H7 (cell line): ENCODE results near the gene URI1. TPM values are rescaled to one million over a fixed set of nuclear protein-coding genes. Genes with fewer than 3 reads are reported as not detected.
"Not testable (repeated sequence)": the region's sequence is repeated elsewhere in the genome, so short reads cannot be mapped to it uniquely, and the experiment has no call there.

Source experiments
- DNase-seq: peaks from one replicate; pipeline ENCODE4 v3.0.0; 2012
- H3K27me3 ChIP-seq: 2 replicates; pipeline ENCODE4 v1.6.0; 2011; ENCODE audit warnings: mild to moderate bottlenecking, low read length; ENCODE audit not compliant: control insufficient read depth, insufficient read depth
- H3K36me3 ChIP-seq: replicated peaks from 2 replicates; pipeline ENCODE4 v1.5.1; 2011; ENCODE audit warnings: low read length; ENCODE audit not compliant: control insufficient read depth, insufficient read depth
- H3K4me3 ChIP-seq: 2 replicates; pipeline ENCODE4 v1.5.1; 2011; ENCODE audit warnings: low read depth, mild to moderate bottlenecking, control low read depth, low read length, moderate library complexity; ENCODE audit not compliant: insufficient read depth
- total RNA-seq: library from RNA; depleted of rRNA; stranded (reverse); fragments of >200 nt; shearing (Covaris generic); gene quantifications from 2 replicates; pipeline ENCODE4 v1.2.3, GENCODE V29; 2014

The URI1 gene
- total RNA-seq, 1 experiment from 2014 or later, result 44.3 TPM

DNA sequence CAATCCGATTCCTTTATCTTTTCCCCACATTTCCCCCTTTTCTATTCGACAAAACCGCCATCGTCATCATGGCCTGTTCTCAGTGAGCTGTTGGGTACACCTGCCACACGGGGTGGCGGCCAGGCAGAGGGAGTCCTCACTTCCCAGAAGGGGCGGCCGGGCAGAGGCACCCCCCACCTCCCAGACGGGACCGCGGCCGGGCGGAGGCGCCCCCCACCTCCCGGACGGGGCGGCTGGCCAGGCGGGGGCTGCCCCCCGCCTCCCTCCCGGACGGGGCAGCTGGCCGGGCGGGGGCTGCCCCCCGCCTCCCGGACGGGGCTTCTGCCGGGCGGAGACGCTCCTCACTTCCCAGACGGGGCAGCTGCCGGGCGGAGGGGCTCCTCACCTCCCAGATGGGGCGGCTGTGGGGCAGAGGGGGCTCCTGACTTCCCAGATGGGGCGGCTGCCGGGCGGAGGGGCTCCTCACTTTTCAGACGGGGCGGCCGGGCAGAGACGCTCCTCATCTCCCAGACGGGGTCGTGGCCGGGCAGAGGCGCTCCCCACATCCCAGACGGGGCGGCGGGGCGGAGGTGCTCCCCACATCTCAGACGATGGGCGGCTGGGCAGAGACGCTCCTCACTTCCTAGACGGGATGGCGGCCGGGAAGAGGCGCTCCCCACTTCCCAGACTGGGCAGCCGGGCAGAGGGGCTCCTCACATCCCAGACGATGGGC, 6.9 kb downstream of the URI1 start:
- DNase-seq, H3K27me3 ChIP-seq, H3K4me3 ChIP-seq, H3K36me3 ChIP-seq: not testable (repeated sequence)

DNA sequence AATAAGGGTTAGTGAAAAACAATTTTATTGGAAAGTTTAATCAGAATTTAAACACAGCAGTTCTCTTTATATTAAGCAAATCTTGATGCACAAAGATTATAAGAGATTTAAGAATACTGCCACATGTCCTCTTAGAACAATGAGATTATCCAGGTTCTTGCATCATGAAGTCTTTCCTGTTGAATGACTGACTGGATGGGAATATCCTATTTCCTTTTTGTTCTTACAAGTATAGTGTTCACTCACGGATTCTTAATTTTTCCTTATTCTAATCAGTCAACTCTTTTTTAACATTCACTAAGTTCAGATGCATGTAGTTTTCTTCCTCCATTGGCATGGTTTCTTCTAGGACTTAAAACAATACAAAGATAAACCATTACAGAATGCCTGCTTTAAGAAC, 10.1 kb downstream of the URI1 start:
- Histone ChIP-seq H3K4me3 (no peak overlapping the region), H3K27me3 (no peaks in the 10 kb centered on the region), H3K36me3 (no peaks in the 10 kb centered on the region)
- no peak for DNase-seq

DNA sequence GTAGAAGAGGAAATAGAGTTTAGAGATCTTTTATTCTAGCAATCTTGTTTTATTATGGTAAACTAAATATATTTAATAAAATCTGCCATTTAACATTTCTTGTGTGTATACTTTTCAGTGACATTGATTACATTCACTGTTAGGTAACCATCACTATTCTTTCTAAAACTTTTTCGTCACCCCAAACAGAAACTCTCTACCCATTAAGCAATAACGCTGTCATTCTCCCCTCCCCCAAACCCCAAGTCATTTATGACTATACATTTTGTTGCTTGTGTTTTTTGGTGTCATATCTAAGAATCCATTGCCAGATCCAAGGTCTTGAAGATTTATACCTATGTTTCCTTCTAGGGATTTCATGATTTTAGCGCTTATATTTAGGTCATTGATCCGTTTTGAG, 10.6 kb downstream of the URI1 start:
- DNase-seq, result no peak
- Histone ChIP-seq H3K36me3 (no peaks in the 10 kb centered on the region), H3K4me3 (no peak overlapping the region), H3K27me3 (no peaks in the 10 kb centered on the region)

DNA sequence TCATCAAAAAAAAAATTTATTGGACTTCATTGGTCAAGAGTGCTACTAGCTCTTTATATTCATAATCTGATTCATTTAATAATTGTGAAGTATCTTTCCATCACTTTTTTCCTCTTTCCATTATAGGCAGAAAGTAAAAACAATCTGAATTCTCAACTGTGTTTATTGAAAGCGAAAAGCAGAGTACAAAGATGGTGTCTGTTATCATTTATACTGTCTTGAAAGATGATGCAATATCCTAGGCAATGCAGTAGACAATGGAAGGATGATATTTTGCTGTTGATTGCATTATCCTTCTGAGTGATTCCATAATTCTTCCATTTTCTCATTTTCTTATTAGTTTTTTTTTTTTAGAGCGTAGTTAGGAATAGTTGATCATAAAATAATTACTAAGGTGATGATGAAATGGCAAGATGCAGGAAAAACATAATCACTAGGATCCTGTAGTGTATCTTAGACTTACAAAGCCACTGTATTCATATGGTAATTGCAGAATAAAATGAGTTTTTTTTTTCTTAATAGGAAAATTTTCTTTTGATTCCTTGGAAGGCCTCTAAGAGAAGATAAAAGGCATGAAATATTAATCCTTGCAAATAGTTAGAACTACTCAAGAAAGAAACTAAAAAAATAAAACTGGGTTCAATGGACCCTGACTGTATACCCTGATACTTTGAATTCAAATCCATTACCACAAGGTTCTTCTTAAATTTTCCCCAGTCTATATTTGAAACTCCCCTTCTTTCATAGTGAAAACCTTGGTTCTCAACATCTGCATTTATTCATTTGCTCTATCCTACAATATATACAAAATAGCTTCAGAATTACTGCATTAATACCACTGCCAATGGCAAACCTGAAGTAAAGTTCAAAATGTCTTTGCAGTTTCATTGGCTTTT, 11.6 kb downstream of the URI1 start:
- no peaks in the 10 kb centered on the region for H3K27me3 ChIP-seq
- DNase-seq, result no peak
- no peak overlapping the region for H3K4me3 ChIP-seq
- no peaks in the 10 kb centered on the region for H3K36me3 ChIP-seq

DNA sequence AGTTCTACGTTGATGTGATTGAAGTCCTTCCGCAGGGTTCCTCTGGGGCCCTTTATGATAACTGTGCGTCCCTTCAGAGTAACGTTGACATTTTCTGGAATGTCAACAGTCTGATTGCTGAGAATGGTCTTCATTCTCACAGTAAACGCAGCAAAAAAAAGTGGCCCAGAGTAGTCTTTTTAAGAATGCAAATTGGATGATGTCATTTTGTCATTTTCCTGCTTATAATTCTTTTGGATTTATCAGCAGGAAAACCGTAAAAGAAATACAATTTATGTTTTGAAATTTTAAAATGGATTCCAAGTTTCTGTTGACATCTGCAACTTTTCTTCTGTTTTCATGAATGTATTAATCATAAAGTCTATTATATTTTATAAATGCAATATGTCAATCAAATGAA, 14.8 kb downstream of the URI1 start:
- Histone ChIP-seq H3K36me3 (no peaks in the 10 kb centered on the region), H3K4me3 (no peak overlapping the region), H3K27me3 (no peaks in the 10 kb centered on the region)
- DNase-seq, result no peak

DNA sequence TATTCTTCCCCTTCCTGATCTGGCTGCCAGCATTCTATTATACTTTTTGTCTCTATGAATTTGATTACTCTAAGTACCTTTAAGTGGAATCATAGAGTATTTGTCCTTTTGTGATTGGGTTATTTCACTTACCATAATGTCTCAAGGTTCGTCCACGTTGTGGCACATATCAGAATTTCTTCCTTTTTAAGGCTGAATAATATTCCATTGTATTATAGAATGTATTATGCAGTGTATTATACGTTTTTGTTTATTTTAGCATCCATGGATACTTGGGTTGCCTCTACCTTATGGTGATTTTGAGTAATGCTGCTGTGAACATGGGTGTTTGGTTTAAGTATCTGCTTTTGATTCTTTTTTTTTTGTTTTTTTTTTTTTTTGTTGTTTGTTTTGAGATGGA, 19.3 kb downstream of the URI1 start:
- DNase-seq, result no peak
- Histone ChIP-seq H3K4me3 (no peak overlapping the region), H3K27me3 (no peaks in the 10 kb centered on the region), H3K36me3 (no peaks in the 10 kb centered on the region)

DNA sequence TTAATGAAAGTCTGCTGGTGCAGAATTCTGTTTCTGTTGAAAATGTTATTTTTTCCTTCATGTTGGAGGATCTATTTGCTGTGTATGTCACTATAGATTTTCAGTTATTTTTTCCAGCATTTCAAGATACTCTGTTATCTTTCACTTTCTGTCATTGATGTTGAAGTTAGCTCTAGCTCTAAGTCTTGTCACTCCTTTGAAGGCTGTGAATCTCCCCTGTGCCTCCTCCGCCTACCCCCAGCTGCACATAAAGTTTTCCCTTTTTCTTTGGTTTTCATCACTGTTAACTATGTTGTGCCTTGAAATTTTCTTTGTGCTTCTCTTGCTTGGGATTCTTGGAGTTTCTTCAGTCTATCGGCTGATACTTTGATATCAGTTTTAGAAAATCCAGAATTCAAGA, 20.8 kb downstream of the URI1 start:
- Histone ChIP-seq H3K27me3 (no peaks in the 10 kb centered on the region), H3K36me3 (no peaks in the 10 kb centered on the region), H3K4me3 (no peak overlapping the region)
- no peak for DNase-seq

DNA sequence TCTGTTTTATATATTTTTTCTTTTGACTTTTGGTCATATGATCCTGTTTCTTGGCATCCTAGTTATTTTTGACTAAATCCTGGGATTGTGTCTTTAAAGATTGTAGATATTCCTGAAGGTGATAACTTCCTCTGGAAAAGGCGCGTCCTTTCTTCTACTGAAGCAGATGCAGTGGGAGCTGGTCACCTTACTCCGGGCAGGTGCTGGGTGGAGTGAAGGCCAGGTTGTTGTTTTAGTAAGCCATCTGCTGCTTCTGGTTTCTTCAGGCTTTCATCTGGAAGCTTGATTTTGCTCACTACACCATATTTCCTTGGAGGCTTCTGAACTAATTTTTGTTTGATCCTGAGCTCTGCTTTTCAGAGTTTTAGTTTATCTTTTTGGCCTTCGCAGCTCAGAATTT, 21.5 kb downstream of the URI1 start:
- H3K36me3 ChIP-seq, result no peaks in the 10 kb centered on the region
- no peak overlapping the region for H3K4me3 ChIP-seq
- no peaks in the 10 kb centered on the region for H3K27me3 ChIP-seq
- no peak for DNase-seq

DNA sequence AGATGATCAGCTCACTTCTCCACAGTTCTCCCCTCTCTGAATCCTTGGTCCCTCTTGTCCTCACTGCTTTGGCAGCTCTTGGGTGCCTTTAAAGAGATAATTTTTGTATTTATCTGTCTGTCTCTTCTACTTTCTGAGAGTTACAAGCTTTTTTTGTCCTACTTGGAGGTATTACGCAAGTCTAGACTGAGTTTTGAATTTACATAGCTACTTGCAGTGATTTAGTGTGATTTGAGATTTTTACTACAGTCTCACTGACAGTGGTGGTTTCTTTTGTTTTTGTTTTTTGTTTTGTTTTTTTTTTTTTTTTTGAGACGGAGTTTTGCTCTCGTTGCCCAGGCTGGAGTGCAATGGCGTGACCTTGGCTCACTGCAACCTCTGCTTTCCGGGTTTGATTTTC, 22.1 kb downstream of the URI1 start:
- no peaks in the 10 kb centered on the region for H3K27me3 ChIP-seq
- no peaks in the 10 kb centered on the region for H3K36me3 ChIP-seq
- no peak overlapping the region for H3K4me3 ChIP-seq
- no peak for DNase-seq

DNA sequence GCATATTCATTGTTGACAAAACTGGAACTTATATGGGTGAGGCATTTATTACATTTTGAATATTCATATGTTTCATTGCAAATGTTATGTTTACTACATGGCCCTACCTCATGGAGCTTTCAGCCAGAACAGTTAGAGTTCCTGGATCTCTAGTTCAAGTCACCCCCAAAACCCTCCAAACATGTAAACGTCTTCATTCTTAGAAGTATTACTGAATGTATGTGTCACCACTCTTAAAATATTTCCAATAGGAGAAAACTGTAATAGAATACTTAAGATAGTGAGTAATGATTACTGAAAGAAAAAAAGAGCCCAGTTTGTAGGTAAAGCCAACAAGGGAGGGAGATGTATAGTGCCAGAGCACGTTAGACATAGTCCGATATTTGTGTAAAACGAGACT, 23.5 kb downstream of the URI1 start:
- H3K4me3 ChIP-seq, result no peak overlapping the region
- H3K27me3 ChIP-seq, result no peaks in the 10 kb centered on the region
- H3K36me3 ChIP-seq, result no peaks in the 10 kb centered on the region
- no peak for DNase-seq

DNA sequence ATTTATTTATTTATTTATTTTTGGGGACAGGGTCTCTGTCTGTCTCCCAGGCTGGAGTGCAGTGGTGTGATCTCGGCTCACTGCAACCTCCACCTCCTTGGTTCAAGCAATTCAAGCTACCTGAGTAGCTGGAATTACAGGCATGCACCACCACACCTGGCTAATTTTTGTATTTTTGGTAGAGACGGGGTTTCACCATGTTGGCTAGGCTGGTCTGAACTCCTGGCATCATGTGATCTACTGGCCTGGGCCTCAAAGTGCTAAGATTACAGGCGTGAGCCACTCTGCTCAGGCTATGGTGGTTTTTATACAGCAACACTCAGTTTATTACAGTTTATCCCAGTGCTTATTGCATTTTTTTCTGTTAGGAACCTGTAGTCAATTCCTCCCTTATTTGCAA, 24.1 kb downstream of the URI1 start:
- not testable (repeated sequence) for DNase-seq, H3K4me3 ChIP-seq, H3K27me3 ChIP-seq, H3K36me3 ChIP-seq

DNA sequence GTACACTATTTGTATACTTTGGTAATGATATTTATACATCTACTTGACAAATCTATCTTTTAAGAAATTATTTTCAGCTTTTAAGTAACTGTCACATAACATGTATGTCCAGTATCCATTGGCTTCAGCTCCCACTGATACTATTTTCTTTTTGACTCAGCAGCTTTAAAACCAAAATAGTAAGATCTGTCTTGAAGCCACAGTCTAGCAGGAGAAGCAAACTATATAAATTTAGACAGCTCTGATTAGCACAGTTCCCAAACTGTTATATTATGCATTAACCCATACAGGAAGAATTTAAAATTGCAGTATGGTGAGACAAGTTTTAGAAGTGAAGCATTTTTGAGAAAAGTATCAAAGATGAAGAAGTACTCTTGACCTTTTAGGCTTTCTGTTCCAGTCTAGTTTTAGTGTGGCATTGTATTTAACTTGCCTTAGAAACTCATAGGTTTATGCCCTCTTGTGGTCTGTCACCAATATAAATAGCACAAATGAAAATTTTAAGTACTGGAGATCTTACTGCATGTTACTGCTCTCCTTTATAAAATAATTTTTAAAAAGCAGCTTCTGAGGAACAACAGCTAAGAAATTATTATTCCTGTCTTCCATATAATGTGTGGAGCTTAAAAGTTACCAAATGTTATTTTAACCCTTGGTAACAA, 24.7 kb downstream of the URI1 start:
- Histone ChIP-seq H3K36me3 (no peaks in the 10 kb centered on the region), H3K27me3 (no peaks in the 10 kb centered on the region), H3K4me3 (no peak overlapping the region)
- DNase-seq, result no peak

DNA sequence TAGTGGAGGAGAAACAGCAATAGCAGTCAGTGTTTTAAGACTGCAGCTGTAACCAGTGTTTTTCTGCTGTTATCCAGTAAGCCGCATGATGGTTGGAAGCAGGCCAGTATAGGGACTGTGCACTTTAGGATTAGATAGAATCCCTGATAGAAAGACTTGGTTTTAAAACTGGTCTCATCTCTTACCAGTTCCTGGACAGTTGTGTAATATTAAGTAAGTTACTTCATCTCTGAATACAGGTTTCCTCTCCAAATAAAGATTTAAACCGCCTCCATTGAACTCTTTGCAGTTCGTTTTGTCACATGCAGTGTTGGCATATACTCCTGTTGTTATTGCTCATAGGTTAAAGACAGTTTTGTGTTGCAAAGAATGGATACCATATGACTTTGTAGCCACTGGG, 25.6 kb downstream of the URI1 start:
- no peak for DNase-seq
- no peaks in the 10 kb centered on the region for H3K36me3 ChIP-seq
- no peaks in the 10 kb centered on the region for H3K27me3 ChIP-seq
- H3K4me3 ChIP-seq, result no peak overlapping the region

DNA sequence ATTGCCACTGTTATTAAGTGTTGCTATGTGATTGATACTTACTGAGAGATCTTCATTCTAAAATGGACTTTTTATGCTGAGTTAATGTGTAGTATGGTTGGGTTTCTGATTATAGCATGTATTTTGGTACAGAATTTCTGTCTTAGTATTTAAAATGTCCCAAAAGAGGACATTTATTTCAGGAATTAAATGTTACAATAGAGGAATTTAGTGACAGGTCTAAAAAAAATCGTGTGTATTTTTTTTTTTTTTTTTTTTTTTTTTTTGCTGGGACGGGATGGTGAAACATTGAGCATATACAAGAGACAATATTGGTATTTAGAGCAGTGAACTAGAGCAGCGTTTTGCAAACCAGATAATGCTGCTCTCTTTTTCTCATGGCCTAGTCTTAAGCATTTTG, 27.9 kb downstream of the URI1 start:
- no peaks in the 10 kb centered on the region for H3K27me3 ChIP-seq
- H3K4me3 ChIP-seq, result no peak overlapping the region
- no peak for DNase-seq
- no peaks in the 10 kb centered on the region for H3K36me3 ChIP-seq

DNA sequence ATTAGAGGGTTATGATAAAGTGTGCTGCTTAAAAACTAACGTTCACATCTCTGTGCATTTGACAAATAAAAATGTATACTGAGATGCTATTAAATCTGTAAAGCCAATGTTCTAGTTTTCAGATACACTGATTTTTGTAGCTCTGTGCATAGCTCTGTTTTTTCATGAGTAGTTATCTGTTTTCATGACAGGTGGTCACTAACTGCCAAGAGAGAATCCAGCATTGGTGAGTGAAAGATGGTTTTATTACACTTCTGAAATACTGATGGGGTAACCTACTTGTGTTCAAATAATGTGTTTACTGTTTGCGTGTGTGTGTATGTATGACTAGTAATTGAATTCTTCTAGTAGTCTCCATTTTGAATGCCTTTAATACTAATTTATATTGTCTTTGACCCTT, 29.0 kb downstream of the URI1 start:
- H3K27me3 ChIP-seq, result no peaks in the 10 kb centered on the region
- no peak for DNase-seq
- no peaks in the 10 kb centered on the region for H3K36me3 ChIP-seq
- no peak overlapping the region for H3K4me3 ChIP-seq
